Fibroblast of the conjunctiva (primary cell): ENCODE results near the gene ADAMTS14.

Experiments used
- DNase-seq: peaks from one replicate; pipeline ENCODE4 v3.0.0-alpha.2; 2010; ENCODE audit warnings: low read depth

ADAMTS14 gene

DNA sequence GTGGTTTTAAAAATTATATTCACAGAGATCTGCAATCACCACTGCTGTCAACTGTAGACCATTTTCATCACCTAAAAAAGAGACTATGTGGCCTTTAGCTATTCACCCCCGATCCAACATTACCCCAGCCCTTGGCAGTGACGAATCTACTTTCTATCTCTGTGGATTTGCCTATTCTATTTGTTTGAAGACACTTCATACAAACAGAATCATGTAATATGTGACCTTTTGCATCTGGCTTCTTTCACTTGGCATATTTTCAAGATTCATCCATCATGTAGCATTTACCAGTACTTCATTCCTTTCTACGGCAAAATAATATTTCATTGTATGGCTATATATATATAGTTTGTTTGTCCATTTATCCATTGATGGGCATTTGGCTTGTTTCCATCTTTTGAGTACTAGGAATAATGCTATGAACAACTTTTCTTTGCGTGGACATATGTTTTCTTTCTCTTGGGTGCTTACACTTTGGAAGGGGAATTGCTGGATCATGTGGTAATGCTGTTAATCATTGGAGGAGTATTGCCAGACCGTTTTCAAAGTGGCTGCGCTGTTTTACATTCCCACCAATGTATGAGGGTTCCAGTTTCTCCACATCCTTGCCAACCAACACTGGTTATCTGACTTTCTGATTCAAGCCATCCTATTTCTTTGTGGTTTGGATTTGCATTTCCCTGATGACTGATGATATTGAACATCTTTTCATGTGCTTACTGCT is 22.3 kb downstream of the ADAMTS14 start:
- DNase-seq = peak; percentile 64

- DNase-seq = no peak
These were observed 23.1 kb downstream of the ADAMTS14 start for GRCh38 chr10:70695241-70696030.

DNA sequence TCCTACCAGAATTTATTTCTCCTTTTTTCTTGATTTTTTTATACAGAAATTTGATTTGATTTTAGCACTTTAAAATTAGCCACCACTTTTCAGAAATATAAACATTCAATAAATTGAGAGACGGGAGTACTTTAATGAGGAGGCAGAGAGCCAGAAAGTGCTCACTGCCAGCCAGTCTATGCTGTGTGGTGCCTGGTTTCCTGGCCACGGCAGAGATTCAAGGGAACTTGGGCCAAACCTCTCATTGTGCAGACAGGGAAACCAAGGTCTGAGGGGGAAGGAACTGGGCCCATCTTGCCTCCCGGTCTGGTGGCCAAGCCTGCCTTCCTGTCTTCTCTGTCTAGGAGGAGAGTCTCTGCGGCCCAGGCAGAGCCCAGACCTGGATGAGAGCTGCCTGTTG is 25.9 kb downstream of the ADAMTS14 start:
- no peak for DNase-seq

DNA sequence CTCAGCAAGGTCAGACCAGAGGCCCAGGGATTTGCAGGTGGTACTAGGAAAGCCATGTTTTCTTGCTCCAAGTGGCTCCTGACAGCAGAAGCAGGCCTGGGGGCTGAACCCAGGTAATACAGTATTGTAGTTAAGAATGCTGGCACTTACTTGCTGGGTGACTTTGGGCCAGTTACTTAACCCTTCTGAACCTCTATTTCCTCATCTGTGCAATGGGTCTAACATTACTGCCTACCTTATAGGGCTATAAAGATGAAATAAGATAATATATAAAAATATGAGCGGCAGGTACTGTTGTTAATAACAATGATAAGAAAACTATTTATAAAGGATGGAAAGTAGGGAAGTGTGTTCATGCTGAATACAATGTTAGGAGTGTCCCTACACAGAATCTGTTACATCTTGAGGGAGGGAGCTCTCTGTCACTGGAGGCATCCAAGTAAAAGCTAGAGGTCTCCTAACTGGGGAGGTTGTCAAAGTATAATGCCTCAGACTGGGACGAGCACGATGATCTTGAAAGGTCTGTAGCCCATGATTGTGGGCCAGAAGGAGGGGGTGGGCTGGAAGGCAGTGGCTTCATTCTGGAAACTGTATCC is 26.9 kb downstream of the ADAMTS14 start:
- no peak for DNase-seq

DNA sequence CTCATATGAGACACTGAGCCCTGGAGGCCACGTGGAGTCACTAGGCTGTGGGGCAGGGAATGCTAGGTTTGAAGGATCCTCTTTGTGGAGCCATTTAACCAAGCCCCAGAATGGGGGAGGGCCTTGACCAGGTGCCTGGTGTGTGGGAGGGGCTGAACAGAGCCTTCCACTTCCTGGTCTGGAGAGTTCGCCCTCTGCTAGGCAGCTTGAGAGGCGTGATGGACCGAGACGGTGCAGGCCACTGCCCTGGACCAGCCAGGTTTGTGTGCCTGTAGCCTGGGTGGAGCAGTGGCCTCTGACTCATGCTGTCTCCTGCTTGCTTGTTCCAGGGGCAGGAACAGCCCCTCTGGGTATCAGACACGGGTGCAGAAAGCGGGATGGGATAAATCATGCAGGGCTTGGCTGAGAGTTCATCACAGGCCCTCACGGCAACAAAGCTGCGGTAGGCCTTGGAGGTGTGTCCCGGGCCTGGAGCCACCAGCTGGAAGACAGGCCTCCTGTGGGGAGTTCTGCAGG is 27.4 kb downstream of the ADAMTS14 start:
- DNase-seq = no peak

DNA sequence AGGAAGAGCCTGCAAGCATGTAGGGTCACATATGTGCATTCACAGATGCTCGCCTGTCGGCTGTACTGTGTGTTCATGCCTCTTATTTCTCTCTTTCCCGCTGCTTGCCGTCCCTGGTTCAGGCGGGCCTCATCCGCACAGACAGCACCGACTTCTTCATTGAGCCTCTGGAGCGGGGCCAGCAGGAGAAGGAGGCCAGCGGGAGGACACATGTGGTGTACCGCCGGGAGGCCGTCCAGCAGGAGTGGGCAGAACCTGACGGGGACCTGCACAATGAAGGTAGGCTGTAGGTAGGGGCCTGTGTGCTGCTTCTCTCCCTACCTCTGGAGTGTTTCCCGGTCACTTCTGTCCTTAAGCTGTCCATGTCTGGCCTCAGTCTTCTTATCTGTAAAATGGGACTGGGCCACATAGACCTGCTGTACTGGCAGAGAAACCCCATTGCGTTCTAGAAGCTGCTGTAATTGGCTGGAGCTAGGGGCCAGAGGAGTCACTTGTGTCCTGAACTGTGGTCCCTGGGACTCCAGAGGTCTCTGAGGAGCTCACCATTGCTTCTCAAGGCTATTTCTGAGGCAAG is 30.0 kb downstream of the ADAMTS14 start:
- DNase-seq = no peak

DNA sequence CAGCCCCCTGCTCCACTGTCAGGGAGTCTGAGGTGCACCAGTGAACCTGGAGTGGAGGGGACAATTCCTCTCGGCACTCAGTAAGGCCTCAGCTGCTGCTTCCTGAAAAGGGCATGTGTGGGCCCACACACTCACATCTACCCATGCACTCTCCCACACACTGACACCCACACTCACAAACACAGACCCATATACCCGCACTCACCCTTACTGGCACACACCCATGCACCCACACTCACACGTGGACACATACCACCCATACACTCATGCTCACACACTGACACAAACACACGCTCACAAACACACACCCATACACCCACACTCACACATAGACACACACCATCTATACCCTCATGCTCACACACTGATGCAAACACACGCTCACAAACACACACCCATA is 31.9 kb downstream of the ADAMTS14 start:
- no peak for DNase-seq

DNA sequence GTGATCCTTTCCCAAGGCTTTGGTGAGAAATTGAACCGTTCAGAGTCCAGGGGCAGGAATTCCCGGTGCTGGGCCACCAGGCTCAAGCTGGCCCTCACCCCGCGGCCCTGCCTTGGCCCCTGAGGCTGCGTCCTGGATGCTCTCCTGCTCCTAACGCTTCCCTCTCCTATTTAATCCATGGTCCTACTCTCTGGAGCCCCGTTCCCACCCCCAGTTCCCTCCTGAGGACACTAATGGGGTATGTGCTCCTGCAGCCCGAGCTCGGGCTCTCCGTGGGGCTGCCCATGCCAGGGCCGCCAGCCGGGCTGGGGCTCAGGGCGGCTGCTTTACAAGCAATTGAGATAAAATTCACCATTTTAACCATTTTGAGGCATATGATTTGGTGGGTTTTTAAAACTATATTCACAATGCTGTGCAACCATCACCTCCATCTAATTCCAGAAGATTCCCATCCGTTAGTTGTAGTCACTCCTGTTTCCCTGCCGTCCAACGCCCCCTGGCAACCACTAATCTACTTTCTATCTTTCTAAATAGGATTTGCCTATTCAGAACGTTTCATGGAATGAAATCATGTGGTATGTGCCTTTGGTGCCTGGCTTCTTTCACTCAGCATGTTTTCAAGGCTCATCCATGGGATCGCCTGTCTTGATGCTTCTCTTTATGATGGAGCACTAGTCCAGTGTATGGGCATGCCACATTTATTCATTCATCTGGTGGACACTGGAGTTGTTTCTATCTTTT is 33.0 kb downstream of the ADAMTS14 start:
- DNase-seq = no peak

- DNase-seq = no peak
These were observed 38.9 kb downstream of the ADAMTS14 start for GRCh38 chr10:70711177-70711576.

DNA sequence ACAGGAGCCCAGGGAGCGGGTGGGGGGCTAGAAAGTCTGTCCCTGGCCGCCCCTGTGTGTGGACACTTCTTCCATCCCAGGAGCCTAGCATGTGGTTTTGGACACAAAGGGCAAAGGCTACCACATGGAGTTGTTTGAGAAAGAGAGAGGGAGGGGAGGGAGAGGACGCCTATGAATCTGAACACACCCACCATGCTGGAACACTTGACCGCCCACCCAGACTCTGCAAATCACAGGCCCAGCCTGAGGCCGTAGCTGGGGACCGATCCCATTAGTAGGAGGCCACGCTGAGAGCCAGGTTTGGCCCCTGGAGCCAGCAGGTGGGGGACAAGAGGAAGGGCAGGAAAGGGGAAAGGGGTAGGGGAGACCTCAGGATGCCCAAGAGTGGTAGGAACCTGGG is 39.6 kb downstream of the ADAMTS14 start:
- DNase-seq = no peak

DNA sequence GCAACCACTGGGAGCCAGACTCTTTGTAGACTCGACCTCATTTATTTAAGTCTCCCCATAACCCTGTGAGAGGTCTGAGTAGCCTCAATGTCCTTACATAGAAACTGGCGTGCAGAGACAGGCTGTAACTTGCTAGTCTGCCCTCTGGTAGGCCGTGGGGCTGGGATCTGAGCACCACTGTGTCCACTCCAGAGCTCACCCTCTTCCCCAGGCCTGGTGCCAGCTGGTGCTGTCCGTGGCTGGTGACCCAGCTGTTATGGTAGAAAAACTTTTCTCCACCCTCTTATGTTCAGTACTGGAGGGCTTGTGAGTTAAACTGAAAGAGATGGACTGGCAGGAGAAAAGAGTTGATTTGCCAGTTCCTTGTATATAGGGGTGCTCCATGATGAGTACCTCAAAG is 41.9 kb downstream of the ADAMTS14 start:
- no peak for DNase-seq

DNA sequence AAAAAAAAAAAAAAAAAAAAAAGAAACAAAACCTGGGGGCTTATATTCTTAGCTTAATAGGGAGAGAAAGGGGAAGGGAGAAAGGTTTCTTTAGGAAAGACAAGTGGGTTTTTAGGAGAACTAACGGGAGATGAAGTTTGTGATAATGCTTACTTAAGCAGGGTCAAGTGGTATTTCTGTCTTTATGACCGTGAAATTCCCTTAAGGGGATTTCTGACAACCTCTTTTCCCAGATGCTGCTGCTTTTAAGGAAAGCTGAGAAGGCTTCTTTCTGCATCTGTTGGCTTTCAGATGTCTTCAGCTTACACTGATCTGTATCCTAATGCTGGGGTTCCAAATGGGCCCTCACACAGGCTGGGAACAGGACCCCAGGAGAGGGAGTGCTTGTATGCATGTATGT is 42.6 kb downstream of the ADAMTS14 start:
- DNase-seq = no peak

- DNase-seq = peak; percentile 22
These were observed 43.8 kb downstream of the ADAMTS14 start for GRCh38 chr10:70715853-70716795.

DNA sequence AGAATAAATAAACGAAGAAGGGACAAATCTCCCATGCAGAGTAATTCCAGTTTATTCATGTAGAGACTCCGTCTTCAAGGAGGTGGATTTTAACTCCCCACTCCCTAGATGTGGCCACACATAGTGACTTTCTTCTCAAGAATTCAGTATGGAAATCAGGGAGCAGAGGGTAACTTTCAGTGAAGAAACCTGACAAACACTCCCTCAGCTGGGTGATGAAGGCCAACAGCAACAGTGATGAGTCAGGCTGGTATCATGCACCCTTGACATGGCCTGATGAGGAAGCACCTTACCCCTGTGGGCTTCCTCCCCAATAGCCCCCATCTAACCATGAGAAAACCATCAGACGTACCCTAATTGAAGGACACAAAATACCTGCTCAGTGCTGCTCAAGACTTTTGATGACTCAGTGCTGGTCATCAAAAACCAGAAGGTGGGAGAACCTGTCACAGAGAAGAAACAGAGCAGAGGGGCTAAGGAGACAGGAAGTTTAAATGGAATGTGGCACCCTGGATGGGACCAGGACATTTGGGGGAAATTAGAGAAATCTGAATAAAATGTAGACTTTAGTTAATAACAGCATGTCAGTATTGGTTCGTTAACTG is 50.6 kb downstream of the ADAMTS14 start:
- DNase-seq = peak; percentile 31

DNA sequence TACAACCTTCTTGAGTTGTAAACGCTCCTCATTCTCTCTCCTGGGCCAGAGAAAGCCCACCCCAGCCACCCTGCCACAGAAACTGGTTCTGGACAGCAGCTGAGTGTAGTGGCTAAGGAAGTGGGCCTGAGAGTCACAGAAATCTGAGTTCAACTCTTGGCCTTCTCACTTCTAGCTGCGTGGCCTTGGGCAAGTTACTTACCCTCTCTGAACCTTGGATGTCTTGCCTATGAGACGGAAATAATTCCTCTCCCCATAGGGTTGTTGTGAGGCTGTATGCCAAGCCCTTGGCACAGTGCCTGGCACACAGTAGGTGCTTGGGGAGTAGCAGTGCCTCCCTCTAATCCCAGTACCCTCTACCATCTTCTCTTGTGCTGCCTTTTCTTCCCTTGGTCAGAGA is 51.5 kb downstream of the ADAMTS14 start:
- DNase-seq = no peak

- DNase-seq = no peak
These were observed 54.7 kb downstream of the ADAMTS14 start for GRCh38 chr10:70726909-70727495.

DNA sequence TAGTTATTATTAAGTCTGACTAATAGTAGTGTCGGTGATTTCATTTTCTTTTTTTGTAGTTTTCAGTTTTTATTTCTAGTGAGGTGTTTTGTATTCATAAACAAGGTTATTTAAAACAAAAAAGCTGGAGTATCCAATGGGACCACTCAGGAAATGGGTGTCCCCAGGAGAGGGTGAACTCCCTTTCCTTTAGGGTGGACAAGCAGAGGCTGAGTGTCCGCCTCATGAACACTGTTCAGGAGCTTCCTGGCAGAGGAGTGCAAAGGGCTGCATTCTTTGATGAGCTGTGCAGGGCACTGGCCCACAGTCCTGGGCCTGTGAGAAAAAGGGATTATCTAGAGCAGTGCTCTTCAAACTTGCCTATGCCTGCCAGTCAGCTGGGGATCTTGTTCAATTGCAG is 56.0 kb downstream of the ADAMTS14 start:
- no peak for DNase-seq

- no peak for DNase-seq
These were observed 57.6 kb downstream of the ADAMTS14 start for GRCh38 chr10:70729763-70730357.

- DNase-seq = no peak
These were observed 58.6 kb downstream of the ADAMTS14 start for GRCh38 chr10:70730955-70731354.

GRCh38 chr10:70732569-70732968 is 60.3 kb downstream of the ADAMTS14 start:
- DNase-seq = no peak
